A549 (cell line): Measurements from ENCODE around the gene TLR9.

Experiments used
- POLR2A ChIP-seq: IDR thresholded peaks from 2 replicates; pipeline ENCODE4 v1.6.1; 2012; ENCODE audit warnings: mild to moderate bottlenecking, low read length
- USF2 ChIP-seq: fragments of 450-650 bp; IDR thresholded peaks from 2 replicates; pipeline ENCODE4 v1.6.1; 2014; ENCODE audit warnings: antibody characterized with exemption

- TF ChIP-seq USF2 = no peak
- no peak for TF ChIP-seq POLR2A
Observed at GRCh38 chr3:52194485-52195290, 30.8 kb downstream of the TLR9 start.
